Measurements from ENCODE around the gene ZNF823. TPM values are rescaled to one million over a fixed set of nuclear protein-coding genes. Genes with fewer than 3 reads are reported as not detected.
A peak's percentile ranks its signal among the peaks of the same experiment; 100 is the strongest.

Gene ZNF823
- total RNA-seq, 2 donors from 2014 or later = 10.7 to 13.1 TPM

DNA sequence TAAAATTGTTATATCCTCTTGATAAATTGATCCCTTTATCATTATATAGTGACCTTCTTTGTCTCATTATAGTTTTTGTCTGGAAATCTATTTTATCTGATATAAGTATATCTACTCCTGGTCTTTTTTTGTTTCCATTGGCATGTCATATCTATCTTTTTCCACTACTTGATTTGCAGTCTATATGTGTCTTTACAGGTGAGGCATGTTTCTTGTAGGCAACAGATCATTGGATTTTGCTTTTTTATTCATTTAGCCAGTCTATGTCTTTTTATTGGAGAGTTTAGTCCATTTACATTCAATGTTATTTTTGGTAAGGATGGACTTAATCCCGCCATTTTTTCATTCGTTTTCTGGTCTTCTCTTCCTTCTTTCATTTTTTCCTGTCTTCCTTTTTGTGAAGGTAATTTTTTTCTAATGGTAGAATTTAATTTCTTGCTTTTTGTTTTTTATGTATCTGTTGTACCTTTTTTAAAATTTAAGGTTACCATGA lies 13.5 kb upstream of the ZNF823 start:
- H3K27ac ChIP-seq = no peak overlapping the region
- TF ChIP-seq CTCF (IDR thresholded peaks at IDR 0.05) = no peak
- H3K9me3 ChIP-seq = no peaks in the 10 kb centered on the region

GRCh38 chr19:11749751-11750150 lies 11.0 kb upstream of the ZNF823 start:
- H3K9ac ChIP-seq (ENCODE audit: low read depth in 2 of 2, low read length in 2 of 2) = no peak overlapping the region
- no peak for DNase-seq
- no peaks in the 10 kb centered on the region for H3K36me3 ChIP-seq
- H3K27ac ChIP-seq = no peak overlapping the region
- no peaks in the 10 kb centered on the region for H3K4me1 ChIP-seq
- H3K4me3 ChIP-seq = no peak overlapping the region
- intact Hi-C loops (cut with DNase I) = no loop called here
- no peaks in the 10 kb centered on the region for H3K27me3 ChIP-seq
- H3K9me3 ChIP-seq = no peaks in the 10 kb centered on the region
- TF ChIP-seq CTCF (IDR thresholded peaks at IDR 0.05) = no peak

More for the DNA sequence above, 13.5 kb upstream of the ZNF823 start:
- no peaks in the 10 kb centered on the region for H3K27me3 ChIP-seq
- intact Hi-C loops (cut with DNase I) = no loop called here
- no peak overlapping the region for H3K9ac ChIP-seq (ENCODE audit: low read depth in 2 of 2, low read length in 2 of 2)
- no peaks in the 10 kb centered on the region for H3K4me1 ChIP-seq
- DNase-seq = no peak
- H3K4me3 ChIP-seq = no peak overlapping the region
- H3K36me3 ChIP-seq = no peaks in the 10 kb centered on the region

GRCh38 chr19:11747277-11747676 lies 8.5 kb upstream of the ZNF823 start:
- Histone ChIP-seq H3K4me1 (no peaks in the 10 kb centered on the region), H3K27ac (no peak overlapping the region), H3K36me3 (no peaks in the 10 kb centered on the region), H3K9me3 (no peaks in the 10 kb centered on the region), H3K4me3 (no peak overlapping the region), H3K9ac (ENCODE audit: low read depth in 2 of 2, low read length in 2 of 2) (no peak overlapping the region), H3K27me3 (no peaks in the 10 kb centered on the region)
- no peak for TF ChIP-seq CTCF (IDR thresholded peaks at IDR 0.05)
- DNase-seq = no peak
- intact Hi-C loops (cut with DNase I) = no loop called here

GRCh38 chr19:11745869-11746268 lies 7.1 kb upstream of the ZNF823 start:
- no peaks in the 10 kb centered on the region for H3K4me1 ChIP-seq
- H3K27me3 ChIP-seq = no peaks in the 10 kb centered on the region
- no peak for TF ChIP-seq CTCF (IDR thresholded peaks at IDR 0.05)
- DNase-seq = no peak
- H3K27ac ChIP-seq = no peak overlapping the region
- no peak overlapping the region for H3K4me3 ChIP-seq
- H3K36me3 ChIP-seq = no peaks in the 10 kb centered on the region
- intact Hi-C loops (cut with DNase I) = no loop called here
- no peaks in the 10 kb centered on the region for H3K9me3 ChIP-seq
- no peak overlapping the region for H3K9ac ChIP-seq (ENCODE audit: low read depth in 2 of 2, low read length in 2 of 2)

GRCh38 chr19:11737964-11738745 lies 591 bp downstream of the ZNF823 start:
- H3K4me3 ChIP-seq = peak overlapping the region; percentile 98
- peak; percentile 89 for DNase-seq
- H3K36me3 ChIP-seq = no peaks in the 10 kb centered on the region
- H3K27me3 ChIP-seq = no peaks in the 10 kb centered on the region
- TF ChIP-seq CTCF (IDR thresholded peaks at IDR 0.05) = no peak
- peak overlapping the region; percentile 89 to 93 for H3K9ac ChIP-seq (ENCODE audit: low read depth in 2 of 2, low read length in 2 of 2)
- peak overlapping the region; percentile 91 for H3K27ac ChIP-seq
- H3K4me1 ChIP-seq = peaks cover 5% of the 10 kb centered on the region
- intact Hi-C loops (cut with DNase I) = no loop called here
- H3K9me3 ChIP-seq = no peaks in the 10 kb centered on the region

Data from colonic mucosa (tissue), 4 donors.